ENCODE data around the gene NMT1. TPM values are rescaled to one million over a fixed set of nuclear protein-coding genes. Genes with fewer than 3 reads are reported as not detected.
A peak's percentile ranks its signal among the peaks of the same experiment; 100 is the strongest.

NMT1 gene
- total and polyA plus RNA-seq, 2 of the 13 experiments (the other 11 are each of a cell fraction or from before 2014, with no cell fraction given): 75.7 to 142 TPM

GRCh38 chr17:45098869-45099616, 37.9 kb downstream of the NMT1 start (continued):
- TF ChIP-seq HDAC2 (CRISPR knock-in tag; IDR thresholded peaks at IDR 0.05): no peak
- TF ChIP-seq ZNF18 (CRISPR knock-in tag; IDR thresholded peaks at IDR 0.05; ENCODE audit: insufficient replicate concordance): no peak
- no peak for TF ChIP-seq ZNF136 (CRISPR knock-in tag; IDR thresholded peaks at IDR 0.05; ENCODE audit: low read depth)
- no peak for TF ChIP-seq ADNP (CRISPR knock-in tag; IDR thresholded peaks at IDR 0.05)
- no peak for TF ChIP-seq ZNF331 (CRISPR knock-in tag; IDR thresholded peaks at IDR 0.05)
- no peak; the same call in 1 of the 2 replicates for TF ChIP-seq ZNF768 (CRISPR knock-in tag; IDR thresholded peaks at IDR 0.05)
- TF ChIP-seq, protein P1, sequence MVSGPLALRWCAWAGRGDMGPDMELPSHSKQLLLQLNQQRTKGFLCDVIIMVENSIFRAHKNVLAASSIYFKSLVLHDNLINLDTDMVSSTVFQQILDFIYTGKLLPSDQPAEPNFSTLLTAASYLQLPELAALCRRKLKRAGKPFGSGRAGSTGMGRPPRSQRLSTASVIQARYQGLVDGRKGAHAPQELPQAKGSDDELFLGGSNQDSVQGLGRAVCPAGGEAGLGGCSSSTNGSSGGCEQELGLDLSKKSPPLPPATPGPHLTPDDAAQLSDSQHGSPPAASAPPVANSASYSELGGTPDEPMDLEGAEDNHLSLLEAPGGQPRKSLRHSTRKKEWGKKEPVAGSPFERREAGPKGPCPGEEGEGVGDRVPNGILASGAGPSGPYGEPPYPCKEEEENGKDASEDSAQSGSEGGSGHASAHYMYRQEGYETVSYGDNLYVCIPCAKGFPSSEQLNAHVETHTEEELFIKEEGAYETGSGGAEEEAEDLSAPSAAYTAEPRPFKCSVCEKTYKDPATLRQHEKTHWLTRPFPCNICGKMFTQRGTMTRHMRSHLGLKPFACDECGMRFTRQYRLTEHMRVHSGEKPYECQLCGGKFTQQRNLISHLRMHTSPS (CRISPR knock-in tag; IDR thresholded peaks at IDR 0.05; ENCODE audit: low read depth): no peak
- no peak for TF ChIP-seq PTBP1 (IDR thresholded peaks at IDR 0.05; ENCODE audit: low read depth, low read length, poor library complexity, severe bottlenecking)
- peak; percentile 61; the same call in 1 of the 2 replicates for TF ChIP-seq ZSCAN25 (CRISPR knock-in tag; IDR thresholded peaks at IDR 0.05)
- no peak for TF ChIP-seq ZNF431 (CRISPR knock-in tag; IDR thresholded peaks at IDR 0.05; ENCODE audit: borderline replicate concordance, low read depth)
- TF ChIP-seq GABPB1 (CRISPR knock-in tag; IDR thresholded peaks at IDR 0.05): no peak
- TF ChIP-seq, protein P2, sequence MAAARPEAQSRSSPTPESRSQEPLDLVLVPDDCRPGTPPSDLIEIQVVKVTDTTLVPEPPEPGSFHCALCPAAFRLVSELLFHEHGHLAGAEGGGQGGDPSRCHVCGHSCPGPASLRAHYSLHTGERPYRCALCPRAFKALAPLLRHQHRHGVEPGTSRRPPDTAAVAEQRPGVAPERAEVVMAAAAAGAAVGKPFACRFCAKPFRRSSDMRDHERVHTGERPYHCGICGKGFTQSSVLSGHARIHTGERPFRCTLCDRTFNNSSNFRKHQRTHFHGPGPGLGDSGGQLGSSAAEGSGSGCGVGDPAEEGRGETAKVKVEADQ (CRISPR knock-in tag; IDR thresholded peaks at IDR 0.05; ENCODE audit: borderline replicate concordance): no peak
- no peak for TF ChIP-seq ZNF281 (CRISPR knock-in tag; IDR thresholded peaks at IDR 0.05; ENCODE audit: borderline replicate concordance)
- no peak for TF ChIP-seq ZNF550 (CRISPR knock-in tag; IDR thresholded peaks at IDR 0.05; ENCODE audit: borderline replicate concordance)
- TF ChIP-seq, protein P3, sequence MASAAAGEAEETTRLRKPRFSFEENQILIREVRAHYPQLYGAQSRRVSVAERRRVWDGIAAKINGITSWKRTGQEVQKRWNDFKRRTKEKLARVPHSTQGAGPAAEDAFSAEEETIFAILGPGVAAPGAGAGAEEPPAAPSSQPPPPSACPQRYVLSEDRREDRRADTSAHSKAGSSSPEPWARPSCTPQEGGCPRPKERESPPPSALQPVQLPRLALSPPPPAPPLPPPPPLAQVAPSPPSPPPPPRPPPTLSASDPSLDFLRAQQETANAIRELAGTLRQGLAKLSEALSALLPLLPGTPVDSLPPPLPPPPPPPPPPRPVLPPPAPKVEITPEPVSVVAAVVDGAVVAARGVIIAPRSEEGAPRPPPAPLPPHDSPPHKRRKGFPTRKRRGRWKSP (CRISPR knock-in tag; IDR thresholded peaks at IDR 0.05): no peak
- no peak for TF ChIP-seq SIN3B (IDR thresholded peaks at IDR 0.05; ENCODE audit: low read length)

Measured in HepG2 (cell line).